Measurements from ENCODE around the gene AFM.

The AFM gene

GRCh38 chr4:73436674-73437557, 44.6 kb upstream of the AFM start:
- Histone ChIP-seq H3F3A (ENCODE audit: insufficient read depth, low read length) (no peaks in the 10 kb centered on the region), H3K9me3 (replicated peaks; ENCODE audit: insufficient read depth, low read length) (no peaks in the 10 kb centered on the region), H2AFZ (ENCODE audit: low read length) (no peak overlapping the region), H3K4me3 (ENCODE audit: low read length) (no peak overlapping the region), H3K79me2 (ENCODE audit: low read length) (no peaks in the 10 kb centered on the region), H3K4me2 (ENCODE audit: low read depth, low read length) (no peak overlapping the region), H3K9ac (ENCODE audit: low read length) (no peak overlapping the region), H3K36me3 (replicated peaks; ENCODE audit: insufficient read depth, low read length) (no peaks in the 10 kb centered on the region), H4K20me1 (ENCODE audit: insufficient read depth, low read length) (no peaks in the 10 kb centered on the region), H3K9me2 (replicated peaks; ENCODE audit: insufficient read depth, low read length) (no peaks in the 10 kb centered on the region), H3K4me1 (ENCODE audit: low read length) (no peaks in the 10 kb centered on the region), H3K27ac (ENCODE audit: low read length) (no peak overlapping the region), H3K27me3 (replicated peaks; ENCODE audit: insufficient read depth, low read length) (no peaks in the 10 kb centered on the region)
- no peak for TF ChIP-seq EZH2phosphoT487 (IDR thresholded peaks at IDR 0.05; ENCODE audit: low read length)
- TF ChIP-seq EZH2 (optimal IDR thresholded peaks at IDR 0.05; ENCODE audit: low read depth, low read length), result no peak
- TF ChIP-seq CTCF (IDR thresholded peaks at IDR 0.05; ENCODE audit: low read length), result no peak
- DNase-seq, result no peak

DNA sequence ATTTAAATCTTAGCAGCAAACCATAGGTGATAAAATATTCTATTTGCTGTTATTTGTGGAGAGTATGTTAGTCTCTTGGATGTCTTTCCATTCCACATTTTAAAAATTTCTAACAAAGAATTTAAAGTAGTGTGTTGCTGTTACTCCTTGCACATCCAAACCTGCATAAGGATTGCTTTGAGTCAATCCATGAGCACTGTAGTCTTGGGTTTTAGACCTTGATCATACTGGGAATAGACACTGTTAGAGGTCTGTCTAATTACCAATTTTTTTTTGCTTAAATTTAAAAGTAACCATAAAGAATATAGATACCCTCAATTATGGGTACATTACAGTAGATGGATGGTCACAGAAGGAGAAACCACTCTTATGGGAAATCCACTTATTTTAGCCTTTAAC, 44.0 kb upstream of the AFM start:
- H3K79me2 ChIP-seq (ENCODE audit: low read length), result no peaks in the 10 kb centered on the region
- no peak overlapping the region for H2AFZ ChIP-seq (ENCODE audit: low read length)
- TF ChIP-seq EZH2phosphoT487 (IDR thresholded peaks at IDR 0.05; ENCODE audit: low read length) (no peak), EZH2 (optimal IDR thresholded peaks at IDR 0.05; ENCODE audit: low read depth, low read length) (no peak), CTCF (IDR thresholded peaks at IDR 0.05; ENCODE audit: low read length) (no peak)
- H3K4me2 ChIP-seq (ENCODE audit: low read depth, low read length), result no peak overlapping the region
- H3F3A ChIP-seq (ENCODE audit: insufficient read depth, low read length), result no peaks in the 10 kb centered on the region
- no peak overlapping the region for H3K4me3 ChIP-seq (ENCODE audit: low read length)
- H3K9ac ChIP-seq (ENCODE audit: low read length), result no peak overlapping the region
- no peaks in the 10 kb centered on the region for H3K9me3 ChIP-seq (replicated peaks; ENCODE audit: insufficient read depth, low read length)
- DNase-seq, result no peak
- no peaks in the 10 kb centered on the region for H4K20me1 ChIP-seq (ENCODE audit: insufficient read depth, low read length)
- no peaks in the 10 kb centered on the region for H3K9me2 ChIP-seq (replicated peaks; ENCODE audit: insufficient read depth, low read length)
- no peaks in the 10 kb centered on the region for H3K4me1 ChIP-seq (ENCODE audit: low read length)
- H3K36me3 ChIP-seq (replicated peaks; ENCODE audit: insufficient read depth, low read length), result no peaks in the 10 kb centered on the region
- H3K27ac ChIP-seq (ENCODE audit: low read length), result no peak overlapping the region
- no peaks in the 10 kb centered on the region for H3K27me3 ChIP-seq (replicated peaks; ENCODE audit: insufficient read depth, low read length)

DNA sequence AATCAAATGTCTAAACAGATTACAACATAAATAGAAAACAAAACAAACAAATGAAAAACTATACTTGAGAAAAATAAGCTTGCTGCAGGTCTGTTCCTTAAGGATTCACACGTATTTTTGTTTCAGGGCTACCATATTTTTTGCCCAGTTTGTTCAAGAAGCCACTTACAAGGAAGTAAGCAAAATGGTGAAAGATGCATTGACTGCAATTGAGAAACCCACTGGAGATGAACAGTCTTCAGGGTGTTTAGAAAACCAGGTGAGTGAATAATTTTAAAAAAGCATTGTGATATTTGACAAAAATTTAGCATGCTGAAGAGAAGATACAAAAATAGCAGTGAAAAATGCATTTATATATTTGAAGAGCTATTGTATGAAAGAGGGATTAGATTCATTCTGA, 43.5 kb upstream of the AFM start:
- Histone ChIP-seq H3F3A (ENCODE audit: insufficient read depth, low read length) (no peaks in the 10 kb centered on the region), H3K4me1 (ENCODE audit: low read length) (no peaks in the 10 kb centered on the region), H3K4me2 (ENCODE audit: low read depth, low read length) (no peak overlapping the region), H3K9me3 (replicated peaks; ENCODE audit: insufficient read depth, low read length) (no peaks in the 10 kb centered on the region), H3K27ac (ENCODE audit: low read length) (no peak overlapping the region), H3K79me2 (ENCODE audit: low read length) (no peaks in the 10 kb centered on the region), H3K36me3 (replicated peaks; ENCODE audit: insufficient read depth, low read length) (no peaks in the 10 kb centered on the region), H3K9me2 (replicated peaks; ENCODE audit: insufficient read depth, low read length) (no peaks in the 10 kb centered on the region), H3K27me3 (replicated peaks; ENCODE audit: insufficient read depth, low read length) (no peaks in the 10 kb centered on the region), H3K4me3 (ENCODE audit: low read length) (no peak overlapping the region), H2AFZ (ENCODE audit: low read length) (no peak overlapping the region), H4K20me1 (ENCODE audit: insufficient read depth, low read length) (no peaks in the 10 kb centered on the region), H3K9ac (ENCODE audit: low read length) (no peak overlapping the region)
- no peak for TF ChIP-seq CTCF (IDR thresholded peaks at IDR 0.05; ENCODE audit: low read length)
- TF ChIP-seq EZH2 (optimal IDR thresholded peaks at IDR 0.05; ENCODE audit: low read depth, low read length), result no peak
- TF ChIP-seq EZH2phosphoT487 (IDR thresholded peaks at IDR 0.05; ENCODE audit: low read length), result no peak
- DNase-seq, result no peak

Measured in MM.1S (cell line).